GM18508 (cell line): Measurements from ENCODE around the gene CFAP97D2.
"Not testable (repeated sequence)": the region's sequence is repeated elsewhere in the genome, so short reads cannot be mapped to it uniquely, and the experiment has no call there.

ENCODE experiments used
- ATAC-seq: cut with Tn5 transposase; IDR thresholded peaks from one replicate; pipeline ENCODE4 v1.9.1; 2021; ENCODE audit warnings: moderate number of reproducible peaks; ENCODE audit not compliant: insufficient read depth, unreplicated experiment

Gene CFAP97D2

DNA sequence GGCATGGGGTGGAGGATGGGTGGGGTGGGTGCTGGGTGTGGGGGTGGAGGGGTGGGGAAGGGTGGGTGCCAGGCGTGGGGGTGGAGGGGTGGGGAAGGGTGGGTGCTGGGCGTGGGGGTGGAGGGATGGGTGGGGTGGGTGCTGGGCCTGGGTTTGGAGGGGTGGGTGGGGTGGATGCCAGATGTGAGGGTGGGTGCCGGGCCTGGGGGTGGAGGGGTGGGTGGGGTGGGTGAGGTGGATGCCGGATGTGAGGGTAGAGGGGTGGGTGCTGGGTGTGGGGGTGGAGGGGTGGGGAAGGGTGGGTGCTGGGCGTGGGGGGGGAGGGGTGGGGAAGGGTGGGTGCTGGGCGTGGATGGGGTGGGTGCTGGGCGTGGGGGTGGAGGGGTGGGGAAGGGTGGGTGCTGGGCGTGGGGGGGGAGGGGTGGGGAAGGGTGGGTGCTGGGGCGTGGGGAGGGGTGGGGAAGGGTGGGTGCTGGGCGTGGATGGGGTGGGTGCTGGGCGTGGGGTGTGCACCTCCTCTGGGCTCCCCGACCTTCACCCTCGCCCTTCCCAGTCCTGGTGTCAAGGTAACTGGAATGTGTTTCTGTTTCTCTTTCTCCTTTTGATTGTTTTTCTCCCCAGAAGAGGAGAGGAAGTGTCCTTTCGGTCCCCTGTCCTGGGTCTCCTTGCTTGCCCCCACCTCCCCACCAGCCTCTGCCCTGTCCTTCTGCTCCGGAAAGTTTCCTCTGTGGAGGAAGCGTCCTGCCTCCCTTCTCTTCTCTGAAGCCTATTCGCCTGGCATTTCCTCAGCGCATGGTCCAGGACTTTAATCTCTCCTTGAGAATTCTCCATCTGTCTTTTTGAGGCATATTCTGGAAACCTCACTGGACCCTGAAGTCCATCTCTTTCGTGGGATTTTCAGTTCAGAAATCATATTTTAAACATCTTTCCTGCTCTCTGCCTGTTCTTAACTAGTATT, 22.9 kb upstream of the CFAP97D2 start:
- no peak for ATAC-seq

DNA sequence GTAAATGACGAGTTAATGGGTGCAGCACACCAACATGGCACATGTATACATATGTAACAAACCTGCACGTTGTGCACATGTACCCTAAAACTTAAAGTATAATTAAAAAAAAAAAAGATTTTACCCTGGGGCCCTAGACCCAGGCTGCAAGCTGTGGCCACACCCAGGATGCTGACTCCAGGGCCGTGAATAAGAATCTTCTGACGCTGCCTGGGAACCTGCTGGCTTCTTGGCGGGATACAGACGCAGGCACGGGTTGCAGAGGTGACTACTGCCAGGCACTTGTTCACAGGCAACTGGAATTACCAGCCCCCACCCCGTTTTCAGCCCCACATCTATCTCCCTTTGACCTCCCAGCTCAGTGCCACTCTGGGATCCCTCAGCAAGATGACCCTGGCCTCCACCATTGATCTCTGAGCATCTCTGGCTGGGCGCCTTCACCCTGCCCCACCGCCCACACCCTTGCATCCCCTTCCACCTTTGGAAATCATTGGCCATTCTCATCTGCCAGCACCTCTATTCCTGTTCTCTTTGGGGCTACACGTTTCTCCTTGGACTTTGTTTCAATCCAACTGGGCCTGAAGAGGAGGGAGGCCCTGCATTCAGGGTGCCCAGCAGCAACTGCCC, 21.1 kb upstream of the CFAP97D2 start:
- no peak for ATAC-seq

DNA sequence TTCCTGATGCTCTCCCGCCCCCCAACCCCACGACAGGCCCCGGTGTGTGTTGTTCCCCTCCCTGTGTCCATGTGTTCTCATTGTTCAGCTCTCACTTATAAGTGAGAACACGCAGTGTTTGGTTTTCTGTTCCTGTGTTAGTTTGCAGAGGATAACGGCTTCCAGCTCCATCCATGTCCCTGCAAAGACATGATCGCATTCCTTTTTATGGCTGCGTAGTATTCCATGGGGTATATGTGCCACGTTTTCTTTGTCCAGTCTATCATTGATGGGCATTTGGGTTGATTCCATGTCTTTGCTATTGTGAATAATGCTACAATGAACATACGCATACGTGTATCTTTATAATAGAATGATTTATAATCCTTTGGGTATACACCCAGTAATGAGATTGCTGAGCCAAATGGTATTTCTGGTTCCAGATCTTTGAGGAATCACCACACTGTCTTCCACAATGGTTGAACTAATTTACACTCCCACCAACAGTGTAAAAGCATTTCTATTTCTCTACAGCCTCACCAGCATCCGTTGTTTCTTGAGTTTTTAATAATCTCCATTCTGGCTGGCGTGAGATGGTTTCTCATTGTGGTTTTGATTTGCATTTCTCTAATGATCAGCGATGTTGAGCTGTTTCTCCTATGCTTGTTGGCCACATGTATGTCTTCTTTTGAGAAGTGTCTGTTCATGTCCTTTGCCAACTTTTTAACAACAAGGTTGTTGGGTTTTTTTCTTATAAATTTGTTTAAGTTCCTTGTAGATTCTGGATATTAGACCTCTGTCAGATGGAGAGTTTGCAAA, 20.0 kb upstream of the CFAP97D2 start:
- not testable (repeated sequence) for ATAC-seq

DNA sequence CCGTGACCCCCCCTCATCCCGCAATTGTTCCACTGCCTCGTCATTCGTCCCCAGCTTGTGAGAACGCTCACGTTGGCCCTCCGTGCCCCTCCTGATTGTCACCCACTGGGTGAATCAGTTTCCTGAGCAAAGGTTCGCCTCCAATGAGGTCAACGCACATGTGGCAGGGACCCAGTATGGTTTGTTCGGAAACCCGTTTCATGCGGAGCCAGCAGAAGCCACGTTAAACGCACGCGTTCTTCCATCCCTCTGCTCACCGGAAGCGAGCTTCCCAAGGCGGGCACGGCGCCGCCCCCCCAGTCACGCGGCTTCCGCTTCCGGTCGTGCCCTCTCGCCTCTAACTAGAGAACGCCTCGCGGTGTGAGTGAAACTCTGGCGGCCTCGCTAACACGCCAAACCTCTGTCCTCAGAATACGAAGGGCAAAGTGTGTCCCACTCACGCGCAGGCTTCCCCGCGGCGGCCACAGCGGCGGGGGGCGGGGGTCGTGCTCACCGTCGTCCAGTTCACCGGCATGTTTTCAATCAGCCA, 18.0 kb upstream of the CFAP97D2 start:
- no peak for ATAC-seq

DNA sequence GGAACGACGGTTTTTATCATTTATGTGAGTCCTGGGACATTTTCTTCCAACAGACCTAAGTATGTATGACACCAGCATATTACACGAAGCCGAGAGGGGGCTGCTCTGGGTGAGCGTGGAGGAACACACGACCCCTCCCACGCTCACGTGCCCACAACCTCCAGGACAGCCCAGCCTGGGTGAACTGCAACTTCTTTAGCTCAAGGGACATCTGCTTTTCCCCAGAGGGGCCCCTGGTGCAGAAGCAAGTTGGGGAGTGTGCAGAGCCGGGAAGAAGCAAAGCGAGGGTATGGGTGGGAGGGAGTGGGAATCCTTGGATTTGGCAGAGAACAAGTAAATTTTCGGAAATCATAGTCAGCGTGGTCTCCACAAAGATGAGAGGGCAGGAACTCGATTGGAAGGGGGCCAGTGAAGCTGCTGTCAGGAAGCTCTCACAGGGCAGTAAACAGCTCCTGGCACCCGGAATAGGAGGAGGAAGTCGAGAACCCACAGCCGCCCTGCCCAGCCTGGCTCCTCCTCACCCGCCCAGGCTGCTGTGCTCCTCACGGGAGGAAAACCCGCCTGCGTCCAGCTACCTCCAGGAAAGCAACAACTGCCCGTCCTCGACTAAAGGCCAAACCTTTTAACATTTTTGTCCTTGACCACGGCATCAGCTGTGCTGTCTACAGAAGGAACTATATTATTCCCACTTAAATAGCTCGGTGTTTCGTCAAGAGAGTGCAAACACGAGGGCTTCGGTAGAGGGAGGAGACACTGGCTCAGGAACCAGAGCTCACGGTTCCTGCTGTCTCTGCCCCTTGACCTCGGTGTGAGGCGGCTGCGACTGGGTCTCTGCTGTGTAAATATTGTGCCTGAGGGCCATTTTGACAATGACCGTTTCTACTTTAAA, 17.2 kb upstream of the CFAP97D2 start:
- no peak for ATAC-seq

DNA sequence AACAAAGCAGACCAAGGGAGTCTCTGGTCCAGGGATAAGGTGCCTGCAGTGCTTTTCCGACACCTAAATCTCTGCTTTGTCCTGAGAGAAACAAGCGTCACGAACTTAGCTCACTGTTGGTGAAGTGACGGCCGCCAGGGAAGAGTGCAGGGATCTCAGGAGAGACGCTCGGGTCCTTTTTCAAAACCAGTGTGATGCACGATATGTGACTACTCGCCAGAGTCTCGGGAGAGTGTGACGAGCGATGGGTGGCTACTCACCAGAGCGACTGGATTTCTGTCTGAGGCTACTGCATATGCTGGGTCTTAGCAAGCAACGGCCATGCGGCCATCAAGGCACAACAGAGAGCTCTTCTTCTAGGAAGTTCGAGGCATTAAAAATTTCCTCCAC, 16.5 kb upstream of the CFAP97D2 start:
- ATAC-seq = no peak

DNA sequence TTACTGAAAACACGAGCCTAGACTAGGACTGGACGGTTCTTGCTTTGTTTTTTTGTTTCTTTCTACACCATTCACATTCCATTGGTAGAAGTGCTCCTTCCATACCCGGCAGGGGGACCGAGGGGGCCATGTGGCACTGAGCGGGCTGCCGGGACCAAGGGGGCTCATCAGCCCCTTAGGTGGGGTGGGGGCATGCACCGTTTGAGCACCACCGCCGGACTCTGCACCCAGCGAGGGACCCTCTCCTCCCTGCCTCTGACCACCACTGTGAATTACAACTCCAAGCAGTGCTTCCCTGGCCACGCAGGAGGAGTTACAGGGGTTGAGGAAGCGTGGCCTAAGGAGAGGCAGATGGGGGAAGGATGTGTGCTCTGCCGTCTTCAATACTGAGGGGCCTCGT, 15.0 kb upstream of the CFAP97D2 start:
- ATAC-seq = no peak

DNA sequence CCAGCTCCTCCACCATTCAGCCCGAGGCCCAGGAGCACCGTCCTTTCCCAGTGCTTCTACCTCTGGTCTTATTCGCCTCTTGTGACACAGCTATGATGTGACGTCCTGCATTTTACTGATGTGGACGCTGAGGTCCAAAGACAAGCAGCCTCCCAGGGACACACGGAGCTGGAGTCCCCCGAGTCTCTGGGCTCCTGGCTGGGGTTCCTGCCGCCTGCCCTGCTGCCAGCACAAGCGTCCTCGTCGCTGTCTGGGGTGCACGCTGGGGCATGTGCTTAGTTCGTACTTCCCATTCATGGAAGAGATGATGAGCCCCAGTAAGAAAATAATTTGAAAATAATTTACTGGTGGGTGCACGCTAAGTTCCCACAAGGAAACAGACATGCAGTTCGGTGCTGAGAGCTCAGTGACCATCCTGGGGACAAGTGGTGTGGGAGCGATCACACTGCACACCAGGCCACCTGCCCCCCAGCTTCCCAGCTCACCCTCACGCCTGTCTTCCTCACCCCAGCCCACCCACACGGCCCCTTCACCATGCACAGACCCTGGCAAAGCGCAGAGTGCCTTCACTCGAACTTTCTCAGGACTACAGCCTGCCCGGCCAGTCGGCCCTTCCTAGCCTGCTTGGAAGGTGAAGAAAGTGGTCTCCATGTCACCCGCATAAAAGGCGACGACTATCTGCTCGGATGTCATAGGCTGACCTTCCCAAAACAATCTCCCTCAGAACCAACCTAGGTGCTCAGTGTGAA, 14.2 kb upstream of the CFAP97D2 start:
- ATAC-seq = no peak

DNA sequence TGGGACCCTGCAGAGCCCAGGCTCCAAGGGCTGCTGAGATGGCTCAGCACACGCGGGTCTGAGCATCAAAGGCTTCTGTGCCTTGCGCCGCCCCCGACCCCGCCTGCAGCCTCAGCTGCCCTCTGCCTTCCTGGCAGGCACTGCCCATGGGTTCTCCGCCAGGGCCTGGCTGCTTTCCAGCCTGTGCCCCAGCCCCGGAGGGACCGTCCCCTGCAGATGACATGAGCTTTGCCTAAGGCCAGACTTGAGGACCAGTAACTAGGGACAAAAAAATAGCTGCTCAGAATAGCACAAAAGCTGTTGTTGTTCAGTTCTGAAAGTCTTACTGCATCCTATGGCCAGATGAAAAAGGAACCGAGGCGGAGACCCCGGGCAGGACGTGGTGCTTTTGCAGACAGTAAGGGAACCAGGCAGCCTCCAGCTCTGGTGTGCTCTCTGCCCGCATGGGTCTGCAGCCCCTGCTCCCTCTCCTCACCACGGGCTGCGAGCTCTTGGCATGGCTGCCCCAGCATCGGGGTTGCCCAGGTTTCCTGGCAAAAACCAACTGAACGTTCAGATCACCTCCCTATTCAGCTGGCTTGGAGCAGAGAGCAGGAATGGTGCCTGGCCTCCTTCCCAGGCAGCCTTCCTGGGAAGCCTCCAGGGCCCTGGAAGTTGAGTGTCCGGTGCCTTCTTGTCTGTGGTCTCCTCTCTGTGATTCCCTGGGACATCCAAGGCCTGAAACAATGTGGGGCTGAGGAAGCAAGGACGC, 12.5 kb upstream of the CFAP97D2 start:
- ATAC-seq = no peak

DNA sequence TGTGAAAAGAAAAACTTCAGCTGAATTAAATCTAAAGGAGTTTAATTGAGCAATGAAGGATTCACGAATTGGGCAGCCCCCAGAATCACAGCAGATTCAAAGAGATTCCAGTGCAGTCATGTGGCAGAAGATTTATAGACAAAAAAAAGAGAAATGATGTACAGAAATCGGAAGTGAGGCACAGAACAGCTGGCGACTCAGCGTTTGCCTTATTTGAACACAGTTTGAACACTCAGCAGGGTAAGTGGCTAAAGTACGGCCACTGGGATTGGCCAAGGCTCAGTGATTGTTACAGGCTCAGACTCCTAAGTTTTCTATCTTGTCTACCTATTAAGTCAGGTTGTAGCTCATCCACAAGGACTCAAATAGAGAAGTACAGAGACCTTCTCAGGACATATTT, 11.6 kb upstream of the CFAP97D2 start:
- ATAC-seq = no peak

DNA sequence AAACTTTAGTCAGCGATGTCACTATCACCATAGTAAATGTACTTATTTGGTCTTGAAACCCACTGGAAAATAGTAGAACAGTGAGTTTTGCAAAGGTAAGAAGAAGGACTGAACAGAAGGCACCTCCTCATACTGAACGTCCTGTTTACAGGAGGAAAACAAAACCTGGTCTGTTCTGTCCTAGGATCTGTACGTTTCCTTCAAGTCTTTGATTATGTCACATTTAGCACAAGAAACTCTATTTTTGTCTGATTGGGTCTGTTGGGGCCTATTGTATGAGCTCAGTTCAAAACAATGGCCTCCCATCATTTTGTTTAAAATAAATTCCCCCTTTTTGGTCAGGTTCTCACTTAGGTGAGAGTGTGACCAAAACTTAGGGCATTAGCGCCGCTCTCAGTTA, 11.2 kb upstream of the CFAP97D2 start:
- no peak for ATAC-seq

DNA sequence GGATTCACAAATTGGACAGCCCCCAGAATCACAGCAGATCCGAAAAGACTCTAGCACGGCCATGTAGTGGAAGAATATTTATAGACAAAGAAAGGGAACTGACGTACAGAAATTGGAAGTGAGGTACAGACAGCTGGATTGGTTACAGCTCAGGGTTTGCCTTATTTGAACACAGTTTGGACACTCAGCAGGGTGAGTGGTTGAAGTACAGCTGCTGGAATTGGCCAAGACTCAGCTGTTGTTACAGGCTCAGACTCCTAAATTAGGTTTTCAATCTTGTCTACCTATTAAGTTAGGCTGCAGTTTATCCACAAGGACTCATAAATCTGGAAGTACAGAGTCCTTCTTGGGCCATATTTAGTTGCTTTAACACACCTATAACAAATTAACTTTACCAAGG, 5.8 kb upstream of the CFAP97D2 start:
- no peak for ATAC-seq

DNA sequence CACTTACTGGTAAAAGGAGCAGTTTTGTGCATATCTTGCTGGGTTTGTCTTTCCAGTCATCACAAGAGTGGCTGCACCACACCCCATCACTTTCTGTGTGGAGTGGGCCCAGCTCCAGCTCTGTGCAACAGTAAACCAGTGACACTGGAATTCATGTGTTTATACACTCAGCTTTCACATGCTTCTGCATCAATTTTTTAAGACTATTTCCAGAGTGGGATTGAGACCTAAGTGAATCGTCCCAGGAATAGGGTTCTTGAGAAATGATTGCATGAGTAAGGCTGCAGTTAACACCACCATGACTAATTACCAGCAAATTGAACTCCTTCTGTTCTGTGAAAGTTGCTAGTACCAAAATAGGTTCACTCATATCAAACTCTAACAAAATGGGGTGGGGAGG, 5.3 kb upstream of the CFAP97D2 start:
- no peak for ATAC-seq

DNA sequence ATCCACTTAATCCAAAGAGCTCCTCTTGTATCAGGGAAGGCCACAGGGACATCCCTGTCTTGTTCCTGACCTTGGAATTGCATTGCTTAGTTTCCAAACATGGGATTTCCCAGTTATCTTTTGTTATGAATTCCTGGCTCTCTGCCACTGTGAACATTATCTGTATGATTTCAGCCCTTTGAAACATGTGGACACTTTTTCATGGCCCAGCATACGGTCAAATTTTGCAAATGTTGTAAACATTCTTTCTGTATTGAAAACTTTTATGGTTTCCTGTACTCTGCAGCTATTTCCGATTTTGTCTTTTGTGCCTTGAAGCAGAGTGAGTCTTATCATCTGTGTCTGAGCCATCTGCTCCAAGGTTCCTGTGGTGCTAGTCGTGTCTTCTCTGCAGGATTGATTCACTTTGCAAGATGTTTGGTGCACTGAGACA, 4.5 kb upstream of the CFAP97D2 start:
- ATAC-seq = no peak

DNA sequence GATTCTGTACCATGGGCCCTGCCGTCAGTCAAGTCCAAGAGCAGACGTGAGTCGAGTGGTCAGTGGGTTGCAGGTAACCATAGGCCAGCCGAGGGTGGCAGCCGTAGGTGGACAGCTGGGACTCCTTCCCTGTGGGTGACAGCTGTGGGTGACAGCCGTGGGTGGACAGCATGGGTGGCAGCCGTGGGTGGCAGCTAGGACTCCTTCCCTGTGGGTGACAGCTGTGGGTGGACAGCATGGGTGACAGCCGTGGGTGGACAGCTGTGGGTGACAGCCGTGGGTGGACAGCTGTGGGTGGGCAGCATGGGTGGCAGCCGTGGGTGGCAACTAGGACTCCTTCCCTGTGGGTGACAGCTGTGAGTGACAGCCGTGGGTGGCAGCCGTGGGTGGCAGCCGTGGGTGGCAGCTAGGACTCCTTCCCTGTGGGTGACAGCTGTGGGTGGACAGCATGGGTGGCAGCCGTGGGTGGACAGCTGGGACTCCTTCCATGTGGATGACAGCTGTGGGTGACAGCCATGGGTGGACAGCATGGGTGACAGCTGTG, 2.6 kb upstream of the CFAP97D2 start:
- ATAC-seq = not testable (repeated sequence)

DNA sequence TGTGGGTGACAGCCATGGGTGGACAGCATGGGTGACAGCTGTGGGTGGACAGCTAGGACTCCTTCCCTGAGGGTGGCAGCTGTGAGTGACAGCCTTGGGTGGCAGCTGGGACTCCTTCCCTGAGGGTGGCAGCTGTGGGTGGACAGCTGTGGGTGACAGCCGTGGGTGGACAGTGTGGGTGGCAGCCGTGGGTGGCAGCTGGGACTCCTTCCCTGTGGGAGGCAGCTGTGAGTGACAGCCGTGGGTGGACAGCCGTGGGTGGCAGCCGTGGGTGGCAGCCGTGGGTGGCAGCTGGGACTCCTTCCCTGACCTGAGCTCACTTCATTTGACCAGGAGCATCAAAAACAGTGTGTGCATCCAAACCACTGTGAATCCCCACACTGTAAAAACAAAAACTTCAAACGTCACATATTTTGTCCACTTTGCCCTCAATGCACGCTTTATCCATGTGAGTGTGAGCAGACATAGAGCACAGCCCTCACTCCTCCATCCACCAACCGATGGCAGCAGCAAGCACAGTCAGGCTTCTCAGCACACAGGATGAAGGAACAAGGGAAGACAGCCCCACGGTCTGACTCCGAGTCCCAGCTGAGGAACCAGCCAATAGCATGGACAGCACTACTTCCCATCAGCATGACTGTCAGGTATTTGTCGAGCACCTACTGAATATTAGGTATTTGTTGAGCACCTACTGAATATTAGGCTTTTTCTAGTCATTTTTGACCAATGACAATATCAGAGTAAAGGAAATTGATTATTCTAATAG, 1.6 kb upstream of the CFAP97D2 start:
- ATAC-seq = no peak
